ENCODE data around the gene NCAPG2. TPM values are rescaled to one million over a fixed set of nuclear protein-coding genes. Genes with fewer than 3 reads are reported as not detected.

Gene NCAPG2
- total RNA-seq, 1 experiment from 2014 or later = 99.4 TPM

DNA sequence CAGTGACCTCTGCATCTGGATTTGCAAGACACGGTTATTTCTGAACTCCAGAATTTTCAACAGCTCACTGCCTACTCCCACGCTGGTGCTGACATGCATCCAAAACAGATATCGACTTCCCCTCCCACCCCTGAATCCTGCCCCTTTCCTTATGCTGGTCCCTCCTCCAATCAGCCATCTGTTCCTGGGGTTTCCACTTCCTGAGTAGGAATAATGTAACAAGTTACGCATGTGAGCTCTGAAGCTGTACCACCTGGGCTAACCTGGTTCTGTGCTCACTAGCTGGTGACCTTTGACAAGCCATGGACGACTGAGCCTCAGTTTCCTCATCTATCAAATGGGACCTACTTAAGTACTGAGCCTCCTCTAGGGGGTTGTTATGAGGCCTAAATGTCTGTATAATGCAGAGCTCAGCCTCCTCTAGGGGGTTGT lies 1.7 kb upstream of the NCAPG2 start:
- H2BK12ac ChIP-seq (ENCODE audit: insufficient read length, low read depth, low read length) = no peak overlapping the region
- H3K79me2 ChIP-seq (ENCODE audit: insufficient read depth, low read length) = peaks cover 10% of the 10 kb centered on the region; the same call in 1 of the 2 replicates
- no peak overlapping the region for H2BK20ac ChIP-seq (ENCODE audit: low read depth, low read length, poor library complexity, severe bottlenecking)
- no peak overlapping the region for H4K8ac ChIP-seq (replicated peaks; ENCODE audit: insufficient read length, low read depth, low read length)
- no peaks in the 10 kb centered on the region for H3K27me3 ChIP-seq (ENCODE audit: insufficient read depth, low read length)
- H2BK5ac ChIP-seq (ENCODE audit: insufficient read length, low read length) = no peak overlapping the region
- Mint-ChIP-seq H3K36me3 (ENCODE audit: insufficient read depth in 1 of 3, low read depth in 3 of 3) (peaks cover 9 to 19% (median 17%) of the 10 kb centered on the region in 3 experiments), H3K4me1 (peaks cover 34% of the 10 kb centered on the region in 2 experiments), H3K27me3 (ENCODE audit: low read depth) (no peaks in the 10 kb centered on the region; the same call in 1 of the 2 replicates), H3K4me3 (peak overlapping the region; percentile 7 to 44), H3K9me3 (peaks cover 13% of the 10 kb centered on the region in 2 experiments; a peak in 4 of 5 replicates), H3K27ac (no peak overlapping the region)
- H3K9me3 ChIP-seq (ENCODE audit: control insufficient read depth, low read depth, low read length) = peaks cover 10% of the 10 kb centered on the region
- H3T11ph ChIP-seq (ENCODE audit: low read length) = no peak overlapping the region
- H3K18ac ChIP-seq (ENCODE audit: insufficient read length, low read depth, low read length) = no peak overlapping the region
- no peaks in the 10 kb centered on the region for H4K20me1 ChIP-seq (ENCODE audit: control insufficient read depth, insufficient read depth, insufficient read length)
- H3K56ac ChIP-seq (ENCODE audit: insufficient read length, low read depth, low read length) = no peak overlapping the region
- no peak overlapping the region for H3K14ac ChIP-seq (ENCODE audit: insufficient read depth, low read length)
- no peak overlapping the region for H2BK15ac ChIP-seq (ENCODE audit: low read depth, low read length)
- no peak for DNase-seq
- H2AFZ ChIP-seq (ENCODE audit: low read length) = no peak overlapping the region
- H2BK120ac ChIP-seq (ENCODE audit: low read depth, low read length, poor library complexity, severe bottlenecking) = no peak overlapping the region
- TF ChIP-seq, protein P1, sequence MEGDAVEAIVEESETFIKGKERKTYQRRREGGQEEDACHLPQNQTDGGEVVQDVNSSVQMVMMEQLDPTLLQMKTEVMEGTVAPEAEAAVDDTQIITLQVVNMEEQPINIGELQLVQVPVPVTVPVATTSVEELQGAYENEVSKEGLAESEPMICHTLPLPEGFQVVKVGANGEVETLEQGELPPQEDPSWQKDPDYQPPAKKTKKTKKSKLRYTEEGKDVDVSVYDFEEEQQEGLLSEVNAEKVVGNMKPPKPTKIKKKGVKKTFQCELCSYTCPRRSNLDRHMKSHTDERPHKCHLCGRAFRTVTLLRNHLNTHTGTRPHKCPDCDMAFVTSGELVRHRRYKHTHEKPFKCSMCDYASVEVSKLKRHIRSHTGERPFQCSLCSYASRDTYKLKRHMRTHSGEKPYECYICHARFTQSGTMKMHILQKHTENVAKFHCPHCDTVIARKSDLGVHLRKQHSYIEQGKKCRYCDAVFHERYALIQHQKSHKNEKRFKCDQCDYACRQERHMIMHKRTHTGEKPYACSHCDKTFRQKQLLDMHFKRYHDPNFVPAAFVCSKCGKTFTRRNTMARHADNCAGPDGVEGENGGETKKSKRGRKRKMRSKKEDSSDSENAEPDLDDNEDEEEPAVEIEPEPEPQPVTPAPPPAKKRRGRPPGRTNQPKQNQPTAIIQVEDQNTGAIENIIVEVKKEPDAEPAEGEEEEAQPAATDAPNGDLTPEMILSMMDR (conservative IDR thresholded peaks at IDR 0.05) = no peak
- no CpG with 5 or more reads among the region's 5 CpGs for WGBS (ENCODE audit: extremely low coverage, insufficient read length, low lambda C conversion rate)
- H3K23me2 ChIP-seq (ENCODE audit: insufficient read length, low read depth, low read length, poor library complexity, severe bottlenecking) = peaks cover 18% of the 10 kb centered on the region
- no peaks in the 10 kb centered on the region for H3K79me1 ChIP-seq (ENCODE audit: insufficient read depth, low read depth, low read length, poor library complexity, severe bottlenecking)
- no peak overlapping the region for H3K27ac ChIP-seq (ENCODE audit: insufficient read length, low read depth, low read length)
- H3K23ac ChIP-seq (ENCODE audit: insufficient read length, low read depth, low read length) = no peak overlapping the region
- no peak overlapping the region for H2AK5ac ChIP-seq (ENCODE audit: insufficient read length, low read length)
- H3K4me1 ChIP-seq (ENCODE audit: insufficient read depth, low read length) = peaks cover 1% of the 10 kb centered on the region; the same call in 1 of the 2 replicates
- no peak overlapping the region for H4K5ac ChIP-seq (ENCODE audit: insufficient read length, low read depth, low read length)
- no peak overlapping the region for H3K4ac ChIP-seq (ENCODE audit: low read depth, low read length)
- H3K9ac ChIP-seq (ENCODE audit: extremely low read depth, insufficient read length, low read length) = no peak overlapping the region
- no peak overlapping the region for H4K91ac ChIP-seq (ENCODE audit: insufficient read length, low read depth, low read length)
- H3K4me2 ChIP-seq (ENCODE audit: insufficient read depth, insufficient read length, low read length) = no peak overlapping the region
